B cell (primary cell): ENCODE data around the gene UBL4A. TPM values are rescaled to one million over a fixed set of nuclear protein-coding genes. Genes with fewer than 3 reads are reported as not detected.

Source experiments
- ATAC-seq: fragments of 200-7000 bp; cut with Tn5 transposase; one replicate; pipeline ENCODE4 v1.10.0; 2021; ENCODE audit warnings: low read depth, mild to moderate bottlenecking, moderate number of reproducible peaks, moderate library complexity
- CTCF ChIA-PET: fragments of 350-600 bp; sonication (Branson Sonifier 250); formaldehyde crosslinking; loops from one replicate; lab custom pipeline; 2021; ENCODE audit warnings: antibody characterized with exemption, inconsistent platforms; lab: Charles Lee
- POLR2A ChIA-PET: fragments of 350-600 bp; sonication (Branson Sonifier 250); formaldehyde crosslinking; loops from one replicate; lab custom pipeline; 2021; ENCODE audit warnings: antibody characterized with exemption; lab: Charles Lee
- DNase-seq: peaks from one replicate; pipeline ENCODE4 v3.0.0; 2013
- H2AFZ ChIP-seq: 2 replicates; pipeline ENCODE4 v1.6.1; 2012; ENCODE audit warnings: mild to moderate bottlenecking, low read depth, low read length; ENCODE audit not compliant: insufficient read depth, poor library complexity, severe bottlenecking
- H3K27ac ChIP-seq, 2 donors: 1 replicate in 1 of 2; 2 replicates in 1 of 2; pipeline ENCODE4 v1.5.1; 2012 to 2013; ENCODE audit warnings: low read length in 2 of 2, mild to moderate bottlenecking in 2 of 2, moderate library complexity in 1 of 2
- H3K27me3 ChIP-seq, 4 experiments: fragments of 200-600 bp in 1 of 4; sonication (generic) in 1 of 4; replicated peaks in 1 of 4; 1 replicate in 2 of 4; 2 replicates in 2 of 4; pipeline versions ENCODE4 v1.6.1 to v1.7.0; 2013 to 2016; ENCODE audit warnings: low read length in 3 of 4, mild to moderate bottlenecking in 2 of 4, mixed read lengths in 1 of 4, moderate library complexity in 1 of 4; ENCODE audit not compliant: insufficient read depth in 4 of 4, control insufficient read depth in 3 of 4; ENCODE audit errors: control extremely low read depth in 1 of 4
- H3K36me3 ChIP-seq, 2 experiments: replicated peaks in 1 of 2; 1 replicate in 1 of 2; 2 replicates in 1 of 2; pipeline versions ENCODE4 v1.6.1 to v1.7.1; 2013; ENCODE audit warnings: low read length in 1 of 2; ENCODE audit not compliant: insufficient read depth in 2 of 2, control insufficient read depth in 1 of 2; ENCODE audit errors: control extremely low read depth in 1 of 2, extremely low read depth in 1 of 2
- H3K4me1 ChIP-seq, 2 donors: fragments of 200-600 bp in 1 of 2; sonication (generic) in 1 of 2; 1 replicate in 1 of 2; 2 replicates in 1 of 2; pipeline versions ENCODE4 v1.5.1 to v1.6.1; 2013 to 2017; ENCODE audit warnings: low read length in 2 of 2; ENCODE audit not compliant: control insufficient read depth in 2 of 2, insufficient read depth in 2 of 2
- H3K4me2 ChIP-seq: replicated peaks from 2 replicates; pipeline ENCODE3; 2012; ENCODE audit warnings: mild to moderate bottlenecking, low read depth, low read length; ENCODE audit not compliant: poor library complexity, severe bottlenecking
- H3K4me3 ChIP-seq, 5 experiments: fragments of 200-600 bp in 1 of 5; sonication (generic) in 1 of 5; 1 replicate in 3 of 5; 2 replicates in 2 of 5; pipeline versions ENCODE4 v1.5.1 to v1.7.0; 2011 to 2016; ENCODE audit warnings: low read length in 4 of 5, mild to moderate bottlenecking in 4 of 5, low read depth in 2 of 5, control low read depth in 1 of 5, moderate library complexity in 1 of 5; ENCODE audit not compliant: insufficient read depth in 1 of 5; ENCODE audit errors: control extremely low read depth in 1 of 5, extremely low read depth in 1 of 5
- H3K79me2 ChIP-seq: fragments of 200-600 bp; sonication (generic); one replicate; pipeline ENCODE4 v1.6.0; 2016; ENCODE audit warnings: low read length; ENCODE audit not compliant: control insufficient read depth, insufficient read depth
- H3K9ac ChIP-seq: fragments of 200-600 bp; sonication (generic); 2 replicates; pipeline ENCODE4 v1.6.1; 2017; ENCODE audit warnings: mild to moderate bottlenecking, low read length, moderate library complexity
- H3K9me3 ChIP-seq, 3 donors: one replicate each; pipeline versions ENCODE4 v1.6.1 to v1.7.1; 2013; ENCODE audit warnings: low read length in 2 of 3; ENCODE audit not compliant: control insufficient read depth in 2 of 3, insufficient read depth in 1 of 3; ENCODE audit errors: control extremely low read depth in 1 of 3
- H4K20me1 ChIP-seq: 2 replicates; pipeline ENCODE4 v1.6.0; 2012; ENCODE audit warnings: mild to moderate bottlenecking, low read length; ENCODE audit not compliant: insufficient read depth, control insufficient read depth, poor library complexity, severe bottlenecking
- H3K27ac Mint-ChIP-seq: one replicate; pipeline ENCODE4 v1.8.0; 2021; ENCODE audit warnings: mixed read lengths
- H3K27me3 Mint-ChIP-seq: one replicate; pipeline ENCODE4 v1.8.0; 2021; ENCODE audit warnings: mixed read lengths
- H3K4me1 Mint-ChIP-seq: one replicate; pipeline ENCODE4 v1.8.0; 2021; ENCODE audit warnings: mixed read lengths
- H3K4me3 Mint-ChIP-seq: one replicate; pipeline ENCODE4 v1.8.0; 2021; ENCODE audit warnings: mixed read lengths
- H3K9me3 Mint-ChIP-seq: one replicate; pipeline ENCODE4 v1.8.0; 2022; ENCODE audit warnings: mixed read lengths; ENCODE audit not compliant: insufficient read depth
- EZH2 ChIP-seq: IDR thresholded peaks from 2 replicates; pipeline ENCODE4 v1.6.1; 2012; ENCODE audit warnings: borderline replicate concordance, low read depth, mild to moderate bottlenecking, moderate library complexity, low read length; ENCODE audit not compliant: insufficient read depth, poor library complexity, severe bottlenecking
- WGBS: methylation state at CpG from one replicate; pipeline ENCODE4 v1.1.5; 2013; ENCODE audit warnings: missing lambda C conversion rate; ENCODE audit not compliant: insufficient coverage; 5-methylcytosine and 5-hydroxymethylcytosine counted together
- intact Hi-C: fragments of 100-400 bp; cut with micrococcal nuclease; formaldehyde crosslinking; loops from one replicate; pipeline ENCODE4 v1.10.0; 2022
- polyA plus RNA-seq: library from polyadenylated mRNA; depleted of rRNA; stranded (reverse); fragments of >200 nt; gene quantifications from 2 replicates; pipeline ENCODE4 v1.2.3, GENCODE V29; 2012
- total RNA-seq, 2 donors: library from RNA; stranded (reverse); fragments of 120-200 nt in 1 of 2; gene quantifications; 1 replicate in 1 of 2; 2 replicates in 1 of 2; pipeline versions ENCODE4 v1.2.3 to v1.2.4, GENCODE V29; 2013 to 2022
- TF ChIP-seq, protein P1 (sequence below): fragments of 200-600 bp; IDR thresholded peaks from one replicate; pipeline ENCODE4 v1.8.0; 2022; ENCODE audit warnings: antibody characterized with exemption, mild to moderate bottlenecking

Gene UBL4A
- total and polyA plus RNA-seq, 2 donors (not counting 1 experiment from before 2014, with no cell fraction given) = 13.1 to 23.3 TPM

DNA sequence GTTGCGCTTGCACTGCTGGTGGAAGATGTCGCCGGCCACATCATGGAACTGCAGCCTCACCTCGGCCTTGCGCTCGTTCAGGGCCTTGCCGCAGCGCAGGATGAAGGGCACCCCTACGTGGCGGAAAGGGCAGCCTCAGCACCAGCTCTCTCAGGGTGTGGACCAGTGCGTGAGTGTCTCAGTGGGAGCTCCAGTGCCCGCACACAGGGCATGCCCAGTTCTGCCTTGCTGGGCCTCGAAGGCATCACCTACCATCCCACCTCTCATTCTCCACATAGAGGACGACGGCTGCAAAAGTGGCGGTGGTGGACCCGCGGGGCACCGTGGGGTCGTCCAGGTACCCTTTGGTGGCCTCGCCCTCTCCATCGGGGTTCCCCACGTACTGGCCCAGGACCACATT lies 46.3 kb upstream of the UBL4A start:
- Histone ChIP-seq H3K27ac (no peak overlapping the region), H3K9me3 (no peaks in the 10 kb centered on the region), H3K4me1 (peaks cover 4 to 10% of the 10 kb centered on the region in 2 donors), H2AFZ (no peak overlapping the region), H4K20me1 (no peaks in the 10 kb centered on the region), H3K9ac (no peak overlapping the region), H3K4me2 (no peak overlapping the region), H3K27me3 (no peaks in the 10 kb centered on the region), H3K36me3 (peaks cover 0 to 18% of the 10 kb centered on the region in 2 experiments), H3K79me2 (peaks cover 9% of the 10 kb centered on the region), H3K4me3 (no peak overlapping the region)
- no peak for TF ChIP-seq EZH2
- TF ChIP-seq, protein P1, sequence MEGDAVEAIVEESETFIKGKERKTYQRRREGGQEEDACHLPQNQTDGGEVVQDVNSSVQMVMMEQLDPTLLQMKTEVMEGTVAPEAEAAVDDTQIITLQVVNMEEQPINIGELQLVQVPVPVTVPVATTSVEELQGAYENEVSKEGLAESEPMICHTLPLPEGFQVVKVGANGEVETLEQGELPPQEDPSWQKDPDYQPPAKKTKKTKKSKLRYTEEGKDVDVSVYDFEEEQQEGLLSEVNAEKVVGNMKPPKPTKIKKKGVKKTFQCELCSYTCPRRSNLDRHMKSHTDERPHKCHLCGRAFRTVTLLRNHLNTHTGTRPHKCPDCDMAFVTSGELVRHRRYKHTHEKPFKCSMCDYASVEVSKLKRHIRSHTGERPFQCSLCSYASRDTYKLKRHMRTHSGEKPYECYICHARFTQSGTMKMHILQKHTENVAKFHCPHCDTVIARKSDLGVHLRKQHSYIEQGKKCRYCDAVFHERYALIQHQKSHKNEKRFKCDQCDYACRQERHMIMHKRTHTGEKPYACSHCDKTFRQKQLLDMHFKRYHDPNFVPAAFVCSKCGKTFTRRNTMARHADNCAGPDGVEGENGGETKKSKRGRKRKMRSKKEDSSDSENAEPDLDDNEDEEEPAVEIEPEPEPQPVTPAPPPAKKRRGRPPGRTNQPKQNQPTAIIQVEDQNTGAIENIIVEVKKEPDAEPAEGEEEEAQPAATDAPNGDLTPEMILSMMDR = no peak
- intact Hi-C loops = no loop called here
- 97% methylated on average over 21 of the region's 23 CpGs for WGBS
- no peaks in the 10 kb centered on the region for H3K27me3 Mint-ChIP-seq
- ChIA-PET POLR2A (interaction anchor here (3.0 kb wide), 1 partner anchor 134 kb away, joined by 11 read pairs; the partner anchor contains the start of gene RPL10), CTCF (interaction anchor here (0.7 to 5.7 kb wide), 4 partner anchors 14 to 519 kb away, joined by 3 to 45 read pairs (median 10); partner anchors contain the start of genes FLNA and RPL10)
- no peaks in the 10 kb centered on the region for H3K9me3 Mint-ChIP-seq
- DNase-seq (no peak), ATAC-seq (no peak)
- H3K4me3 Mint-ChIP-seq = no peak overlapping the region
- H3K27ac Mint-ChIP-seq = peak overlapping the region; percentile 15
- H3K4me1 Mint-ChIP-seq = peaks cover 5% of the 10 kb centered on the region

DNA sequence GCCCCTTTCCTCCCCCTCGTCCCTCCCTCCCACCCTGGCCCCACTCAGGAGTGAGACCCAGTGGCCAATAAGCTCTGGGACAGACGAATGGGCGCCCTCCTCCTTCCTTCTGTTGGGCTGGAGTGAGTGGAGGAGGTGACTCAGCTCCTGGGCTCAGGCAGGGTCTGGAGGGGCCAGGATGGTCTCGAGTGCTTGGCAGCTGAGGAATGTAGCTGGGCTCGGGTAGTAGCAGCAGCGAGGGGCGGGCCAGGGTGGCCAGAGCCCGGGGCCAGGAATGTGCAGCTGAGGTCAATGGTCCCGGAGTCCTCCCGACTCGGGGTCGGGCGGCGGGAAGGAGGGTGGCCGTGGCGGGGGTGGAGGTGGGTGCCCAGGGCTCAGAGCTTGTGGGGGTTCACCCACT lies 45.2 kb upstream of the UBL4A start:
- no peak overlapping the region for H3K9ac ChIP-seq
- H3K36me3 ChIP-seq = peaks cover 0 to 18% of the 10 kb centered on the region in 2 experiments
- no peaks in the 10 kb centered on the region for H3K9me3 ChIP-seq
- H3K4me1 ChIP-seq = peaks cover 12 to 20% of the 10 kb centered on the region in 2 donors
- H3K27me3 Mint-ChIP-seq = no peaks in the 10 kb centered on the region
- no peaks in the 10 kb centered on the region for H3K9me3 Mint-ChIP-seq
- peaks cover 6% of the 10 kb centered on the region for H3K79me2 ChIP-seq
- no peak overlapping the region for H3K27ac ChIP-seq
- intact Hi-C loops = no loop called here
- H4K20me1 ChIP-seq = no peaks in the 10 kb centered on the region
- H3K4me2 ChIP-seq = no peak overlapping the region
- 100% methylated on average over 1 of the region's 16 CpGs for WGBS
- ChIA-PET CTCF (interaction anchor here (1.4 to 5.7 kb wide), 3 partner anchors 133 to 158 kb away, joined by 3 to 45 read pairs (median 17); partner anchors contain the start of genes FLNA and RPL10), POLR2A (interaction anchor here (0.5 to 3.0 kb wide), 4 partner anchors 133 to 223 kb away, joined by 3 to 11 read pairs (median 4); partner anchors contain the start of gene RPL10)
- H2AFZ ChIP-seq = no peak overlapping the region
- DNase-seq (no peak), ATAC-seq (no peak)
- TF ChIP-seq, protein P1 = no peak
- TF ChIP-seq EZH2 = no peak
- peaks cover 14% of the 10 kb centered on the region for H3K4me1 Mint-ChIP-seq
- no peak overlapping the region for H3K27ac Mint-ChIP-seq
- H3K4me3 ChIP-seq = no peak overlapping the region
- H3K27me3 ChIP-seq = no peaks in the 10 kb centered on the region
- no peak overlapping the region for H3K4me3 Mint-ChIP-seq
